Left kidney (tissue), 2 donors: ENCODE measurements around the gene NDUFS2. TPM values are rescaled to one million over a fixed set of nuclear protein-coding genes. Genes with fewer than 3 reads are reported as not detected.
"Not testable (repeated sequence)": the region's sequence is repeated elsewhere in the genome, so short reads cannot be mapped to it uniquely, and the experiment has no call there.

Source experiments
- DNase-seq: peaks from one replicate; pipeline ENCODE4 v3.0.0-alpha.2; 2013
- polyA plus RNA-seq: library from polyadenylated mRNA; unstranded; fragments of 120-200 nt; gene quantifications from one replicate; pipeline ENCODE4 v1.2.1, GENCODE V29; 2013; ENCODE audit not compliant: insufficient read length

Gene NDUFS2
- polyA plus RNA-seq, 1 donor, result 211 TPM

- DNase-seq, result no peak
Measured at GRCh38 chr1:161218301-161219077, 16.3 kb downstream of the NDUFS2 start.

- DNase-seq, result no peak
Measured at GRCh38 chr1:161219078-161219892, 17.1 kb downstream of the NDUFS2 start.

- no peak for DNase-seq
Measured at GRCh38 chr1:161220002-161220401, 17.8 kb downstream of the NDUFS2 start.

- no peak for DNase-seq
Measured at GRCh38 chr1:161222175-161223019, 20.2 kb downstream of the NDUFS2 start.

GRCh38 chr1:161223805-161224694, 21.9 kb downstream of the NDUFS2 start:
- no peak for DNase-seq

GRCh38 chr1:161224695-161225087, 22.5 kb downstream of the NDUFS2 start:
- DNase-seq, result not testable (repeated sequence)

- no peak for DNase-seq
Measured at GRCh38 chr1:161225178-161225533, 23.0 kb downstream of the NDUFS2 start.

GRCh38 chr1:161225534-161226319, 23.6 kb downstream of the NDUFS2 start, which contains the start of gene TOMM40L:
Gene TOMM40L, plus strand, starts transcription at chr1:161226060. Its CDS starts 430 bp downstream, at chr1:161226490.
- DNase-seq, result peak; percentile 97

- DNase-seq, result no peak
Measured at GRCh38 chr1:161226320-161226711, 24.1 kb downstream of the NDUFS2 start.

GRCh38 chr1:161226759-161227158, 24.6 kb downstream of the NDUFS2 start:
- DNase-seq, result no peak

- peak; percentile 75 for DNase-seq
Measured at GRCh38 chr1:161227196-161227871, 25.2 kb downstream of the NDUFS2 start.

GRCh38 chr1:161228032-161228431, 25.9 kb downstream of the NDUFS2 start:
- DNase-seq, result no peak

GRCh38 chr1:161229896-161230295, 27.7 kb downstream of the NDUFS2 start:
- no peak for DNase-seq

GRCh38 chr1:161230762-161231161, 28.6 kb downstream of the NDUFS2 start:
- DNase-seq, result no peak

- DNase-seq, result no peak
Measured at GRCh38 chr1:161233102-161233501, 30.9 kb downstream of the NDUFS2 start.

GRCh38 chr1:161235957-161236775, 34.0 kb downstream of the NDUFS2 start:
- no peak for DNase-seq

GRCh38 chr1:161238039-161238473, 35.9 kb downstream of the NDUFS2 start, which contains the start of gene NR1I3:
Gene NR1I3, minus strand, starts transcription at chr1:161238203. Its CDS starts 1,638 bp downstream, at chr1:161236565.
- DNase-seq, result no peak

- DNase-seq, result no peak
Measured at GRCh38 chr1:161241682-161242081, 39.5 kb downstream of the NDUFS2 start.

- DNase-seq, result no peak
Measured at GRCh38 chr1:161242313-161242712, 40.1 kb downstream of the NDUFS2 start.
